Transverse colon (tissue), 4 donors: Measurements from ENCODE around the gene ASCC2. TPM values are rescaled to one million over a fixed set of nuclear protein-coding genes. Genes with fewer than 3 reads are reported as not detected.

Experiments used
- DNase-seq: peaks from one replicate; pipeline ENCODE4 v3.0.0-alpha.2; 2019
- H3K27ac ChIP-seq, 4 donors: fragments of 200-600 bp; sonication (generic); 2 replicates each; pipeline ENCODE4 v1.5.1; 2016 to 2018; ENCODE audit warnings: inconsistent platforms in 4 of 4
- H3K27me3 ChIP-seq: fragments of 200-600 bp; sonication (generic); 2 replicates; pipeline ENCODE4 v1.5.1; 2017; ENCODE audit warnings: inconsistent platforms
- H3K36me3 ChIP-seq, 4 donors: fragments of 200-600 bp; sonication (generic); 2 replicates each; pipeline ENCODE4 v1.5.1; 2017 to 2019; ENCODE audit warnings: inconsistent platforms in 4 of 4
- H3K4me1 ChIP-seq, 4 donors: fragments of 200-600 bp; sonication (generic); 2 replicates each; pipeline ENCODE4 v1.5.1; 2017 to 2020; ENCODE audit warnings: inconsistent platforms in 4 of 4
- H3K4me3 ChIP-seq, 4 donors: fragments of 200-600 bp; sonication (generic); 1 replicate in 1 of 4; 2 replicates in 3 of 4; pipeline versions ENCODE4 v1.5.1 to v1.6.1; 2017 to 2019; ENCODE audit warnings: inconsistent platforms in 4 of 4
- H3K9me3 ChIP-seq, 2 donors: fragments of 200-600 bp; sonication (generic); 2 replicates each; pipeline ENCODE4 v1.5.1; 2017 to 2019; ENCODE audit warnings: inconsistent platforms in 2 of 2
- EP300 ChIP-seq: sonication (generic); formaldehyde crosslinking; IDR thresholded peaks from one replicate; pipeline ENCODE4 v1.6.1; 2017; ENCODE audit warnings: antibody characterized with exemption, low read depth
- POLR2A ChIP-seq: fragments of 450-650 bp; IDR thresholded peaks from one replicate; pipeline ENCODE4 v1.6.1; 2016; ENCODE audit warnings: antibody characterized with exemption, mild to moderate bottlenecking, moderate library complexity
- POLR2AphosphoS5 ChIP-seq, 3 donors: sonication (generic); formaldehyde crosslinking; IDR thresholded peaks; one replicate each; pipeline ENCODE4 v1.6.1; 2016; ENCODE audit warnings: antibody characterized with exemption in 3 of 3
- WGBS, 2 donors: methylation state at CpG; one replicate each; pipeline ENCODE4 v1.1.5; 2018; ENCODE audit warnings: low coverage in 1 of 2; 5-methylcytosine and 5-hydroxymethylcytosine counted together
- in situ Hi-C, 4 donors: fragments of 200-750 bp; cut with MboI; loops; one replicate each; pipeline versions ENCODE4 v1.15.0 to v1.15.1; 2017; ENCODE audit warnings: low sequenced_read_pairs in 3 of 4, low pct_ligation_motif_present in 1 of 4, low pct_unique_long_range_greater_than_20kb in 1 of 4
- intact Hi-C: fragments of 100-400 bp; cut with DNase I; formaldehyde crosslinking; loops from one replicate; pipeline ENCODE4 v1.15.1; 2023; ENCODE audit warnings: low total_unique reads
- total RNA-seq, 4 donors: library from RNA; depleted of rRNA; stranded (reverse); fragments of >200 nt; gene quantifications; one replicate each; pipeline ENCODE4 v1.1.0, GENCODE V29; 2016
- TF ChIP-seq, protein P1 (sequence below), 5 experiments: fragments of 200-600 bp in 3 of 5; fragments of 450-650 bp in 2 of 5; sonication (generic) in 3 of 5; IDR thresholded peaks; 1 replicate in 2 of 5; 2 replicates in 3 of 5; pipeline ENCODE4 v1.5.1; 2016 to 2017; ENCODE audit warnings: antibody characterized with exemption in 5 of 5, inconsistent platforms in 3 of 5, mild to moderate bottlenecking in 2 of 5, moderate library complexity in 1 of 5

The ASCC2 gene
- total RNA-seq, 4 donors from 2014 or later, result 46.8 to 69.4 (median 62.2) TPM

DNA sequence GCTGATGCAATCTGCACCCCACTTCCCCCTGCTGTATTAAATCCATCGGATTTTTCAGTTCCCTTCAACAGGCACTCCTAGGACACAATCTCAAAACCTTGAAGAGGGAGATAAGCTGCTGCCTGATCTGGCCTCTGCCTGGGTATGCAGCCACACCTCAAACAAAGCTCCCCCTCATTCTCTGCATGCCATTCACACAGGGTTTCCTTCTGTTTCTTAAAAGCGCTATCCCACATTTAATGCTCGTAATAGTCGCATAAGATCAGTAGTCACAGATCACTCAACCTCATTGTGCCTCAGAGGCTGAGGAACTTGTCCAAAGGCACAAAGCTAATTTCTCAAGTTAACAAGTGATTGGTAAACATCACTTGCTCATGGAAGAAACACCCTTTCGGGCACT, 36.9 kb downstream of the ASCC2 start:
- no peak overlapping the region for H3K27ac ChIP-seq
- no peak overlapping the region for H3K4me3 ChIP-seq
- WGBS, 2 donors, result 91 to 94% methylated on average over 4 to 5 of the region's 5 CpGs
- H3K27me3 ChIP-seq, result no peaks in the 10 kb centered on the region
- no peak for DNase-seq
- peaks cover 0 to 47% (median 24%) of the 10 kb centered on the region in 4 donors for H3K36me3 ChIP-seq
- intact Hi-C loops, result no loop called here
- no peak for TF ChIP-seq POLR2A
- TF ChIP-seq, protein P1, sequence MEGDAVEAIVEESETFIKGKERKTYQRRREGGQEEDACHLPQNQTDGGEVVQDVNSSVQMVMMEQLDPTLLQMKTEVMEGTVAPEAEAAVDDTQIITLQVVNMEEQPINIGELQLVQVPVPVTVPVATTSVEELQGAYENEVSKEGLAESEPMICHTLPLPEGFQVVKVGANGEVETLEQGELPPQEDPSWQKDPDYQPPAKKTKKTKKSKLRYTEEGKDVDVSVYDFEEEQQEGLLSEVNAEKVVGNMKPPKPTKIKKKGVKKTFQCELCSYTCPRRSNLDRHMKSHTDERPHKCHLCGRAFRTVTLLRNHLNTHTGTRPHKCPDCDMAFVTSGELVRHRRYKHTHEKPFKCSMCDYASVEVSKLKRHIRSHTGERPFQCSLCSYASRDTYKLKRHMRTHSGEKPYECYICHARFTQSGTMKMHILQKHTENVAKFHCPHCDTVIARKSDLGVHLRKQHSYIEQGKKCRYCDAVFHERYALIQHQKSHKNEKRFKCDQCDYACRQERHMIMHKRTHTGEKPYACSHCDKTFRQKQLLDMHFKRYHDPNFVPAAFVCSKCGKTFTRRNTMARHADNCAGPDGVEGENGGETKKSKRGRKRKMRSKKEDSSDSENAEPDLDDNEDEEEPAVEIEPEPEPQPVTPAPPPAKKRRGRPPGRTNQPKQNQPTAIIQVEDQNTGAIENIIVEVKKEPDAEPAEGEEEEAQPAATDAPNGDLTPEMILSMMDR (IDR thresholded peaks at IDR 0.05), result no peak
- TF ChIP-seq EP300, result no peak
- TF ChIP-seq POLR2AphosphoS5 (IDR thresholded peaks at IDR 0.05), result no peak
- in situ Hi-C loops, result loop anchor here in 1 of 4 donors (25.0 kb wide), 1 partner anchor 211 kb away; no protein-coding TSS in a partner anchor
- peaks cover 0 to 19% (median 9%) of the 10 kb centered on the region in 4 donors for H3K4me1 ChIP-seq
- H3K9me3 ChIP-seq, result no peaks in the 10 kb centered on the region

DNA sequence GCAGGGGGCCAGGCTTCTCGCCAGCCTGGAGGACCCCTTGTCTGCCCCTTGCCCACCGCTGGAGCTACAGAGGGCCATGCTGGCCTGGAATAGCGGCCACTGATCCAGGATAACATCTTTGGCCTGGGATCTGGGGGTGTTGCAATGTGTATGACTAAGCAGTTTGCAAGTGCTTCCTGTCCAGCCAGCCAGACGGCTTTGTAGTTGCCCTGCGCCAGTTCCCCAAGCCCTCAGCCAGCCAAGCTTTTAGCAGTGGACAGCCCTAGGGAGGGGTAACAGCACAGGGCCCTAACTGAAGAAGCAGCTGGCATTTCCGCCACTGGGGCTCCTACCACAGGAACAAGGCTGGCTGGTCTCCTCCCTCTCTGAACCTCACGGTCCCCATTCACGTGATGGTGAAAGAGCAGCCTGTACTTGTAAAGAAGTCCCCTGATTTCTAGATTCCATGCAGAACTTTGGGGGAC, 38.8 kb downstream of the ASCC2 start:
- Histone ChIP-seq H3K27ac (peak overlapping the region; percentile 5 to 64 (median 42)), H3K36me3 (peaks cover 0 to 41% (median 19%) of the 10 kb centered on the region in 4 donors), H3K4me3 (no peak overlapping the region), H3K27me3 (no peaks in the 10 kb centered on the region), H3K4me1 (peaks cover 0 to 19% (median 9%) of the 10 kb centered on the region in 4 donors), H3K9me3 (no peaks in the 10 kb centered on the region)
- in situ Hi-C loops, result no loop called here
- DNase-seq, result peak; percentile 70
- TF ChIP-seq, protein P1 (IDR thresholded peaks at IDR 0.05), result no peak
- TF ChIP-seq POLR2AphosphoS5 (IDR thresholded peaks at IDR 0.05) (peak in 1 of 3 donors; percentile 45), EP300 (no peak), POLR2A (no peak)
- intact Hi-C loops, result no loop called here
- 59 to 63% methylated on average over 2 to 8 of the region's 8 CpGs for whole genome bisulfite sequencing, 2 donors

DNA sequence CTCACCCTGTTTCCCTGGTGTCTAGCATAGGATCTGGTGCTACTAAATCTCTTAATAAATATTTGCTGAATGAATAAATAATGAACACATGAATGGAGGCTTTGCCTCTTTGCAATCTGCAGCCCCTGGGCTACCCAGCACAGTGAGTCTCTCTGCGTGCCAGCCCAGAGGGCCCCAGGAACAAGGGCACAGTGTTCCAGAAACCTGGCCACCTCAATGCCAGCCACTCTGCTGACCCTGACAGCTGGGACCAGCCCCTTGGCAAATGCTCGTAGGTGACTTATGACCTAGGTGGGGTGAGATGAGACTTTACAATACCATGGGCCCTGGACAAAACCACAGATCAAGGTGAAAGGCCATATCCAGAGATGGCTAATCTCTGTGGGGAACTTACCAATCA, 39.3 kb downstream of the ASCC2 start:
- peak overlapping the region; percentile 5 to 64 (median 42) for H3K27ac ChIP-seq
- intact Hi-C loops (no loop called here), in situ Hi-C loops (no loop called here)
- H3K9me3 ChIP-seq, result no peaks in the 10 kb centered on the region
- H3K4me1 ChIP-seq, result peaks cover 0 to 19% (median 9%) of the 10 kb centered on the region in 4 donors
- no peaks in the 10 kb centered on the region for H3K27me3 ChIP-seq
- peaks cover 0 to 38% (median 19%) of the 10 kb centered on the region in 4 donors for H3K36me3 ChIP-seq
- H3K4me3 ChIP-seq, result no peak overlapping the region
- TF ChIP-seq POLR2AphosphoS5 (IDR thresholded peaks at IDR 0.05) (no peak), POLR2A (no peak), EP300 (no peak)
- TF ChIP-seq, protein P1 (IDR thresholded peaks at IDR 0.05), result no peak
- 71% methylated on average over 2 of the region's 2 CpGs; no CpG with 5 or more reads in 1 of the 2 donors for WGBS, 2 donors
- no peak for DNase-seq

DNA sequence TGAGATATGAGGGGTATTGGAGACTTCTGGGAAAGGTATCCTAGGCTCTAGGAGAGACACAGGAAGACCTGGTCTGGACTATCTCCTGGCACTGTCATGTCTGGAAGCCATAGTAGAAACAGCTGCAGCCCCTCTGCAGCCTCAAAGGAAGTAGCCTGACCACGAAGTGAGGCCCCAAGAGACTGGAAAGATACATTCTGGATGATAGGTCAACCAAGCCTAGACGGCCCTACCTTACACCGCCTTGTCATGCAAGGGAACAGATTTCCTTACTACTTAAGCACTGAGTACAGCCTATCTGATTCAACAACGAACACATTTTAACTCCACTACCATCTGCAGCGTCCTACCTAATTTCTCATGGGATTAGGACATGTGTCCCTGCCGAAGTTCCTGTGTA, 39.8 kb downstream of the ASCC2 start:
- Histone ChIP-seq H3K36me3 (peaks cover 0 to 38% (median 16%) of the 10 kb centered on the region in 4 donors), H3K27me3 (no peaks in the 10 kb centered on the region), H3K27ac (peak overlapping the region; percentile 12 to 64 (median 42)), H3K4me1 (peaks cover 0 to 19% (median 9%) of the 10 kb centered on the region in 4 donors), H3K4me3 (no peak overlapping the region), H3K9me3 (no peaks in the 10 kb centered on the region)
- WGBS, 2 donors, result 65 to 82% methylated on average over 4 to 6 of the region's 6 CpGs
- no peak for TF ChIP-seq POLR2AphosphoS5 (IDR thresholded peaks at IDR 0.05)
- TF ChIP-seq EP300, result no peak
- no peak for TF ChIP-seq POLR2A
- TF ChIP-seq, protein P1 (IDR thresholded peaks at IDR 0.05), result no peak
- DNase-seq, result no peak
- in situ Hi-C loops, result no loop called here
- intact Hi-C loops, result no loop called here
